ENCODE results near the gene RPS14. TPM values are rescaled to one million over a fixed set of nuclear protein-coding genes. Genes with fewer than 3 reads are reported as not detected.

RPS14 gene
- total and polyA plus RNA-seq, 2 of the 8 experiments (the other 6 are each of a cell fraction or from before 2014, with no cell fraction given) = 2,548 to 6,423 TPM

DNA sequence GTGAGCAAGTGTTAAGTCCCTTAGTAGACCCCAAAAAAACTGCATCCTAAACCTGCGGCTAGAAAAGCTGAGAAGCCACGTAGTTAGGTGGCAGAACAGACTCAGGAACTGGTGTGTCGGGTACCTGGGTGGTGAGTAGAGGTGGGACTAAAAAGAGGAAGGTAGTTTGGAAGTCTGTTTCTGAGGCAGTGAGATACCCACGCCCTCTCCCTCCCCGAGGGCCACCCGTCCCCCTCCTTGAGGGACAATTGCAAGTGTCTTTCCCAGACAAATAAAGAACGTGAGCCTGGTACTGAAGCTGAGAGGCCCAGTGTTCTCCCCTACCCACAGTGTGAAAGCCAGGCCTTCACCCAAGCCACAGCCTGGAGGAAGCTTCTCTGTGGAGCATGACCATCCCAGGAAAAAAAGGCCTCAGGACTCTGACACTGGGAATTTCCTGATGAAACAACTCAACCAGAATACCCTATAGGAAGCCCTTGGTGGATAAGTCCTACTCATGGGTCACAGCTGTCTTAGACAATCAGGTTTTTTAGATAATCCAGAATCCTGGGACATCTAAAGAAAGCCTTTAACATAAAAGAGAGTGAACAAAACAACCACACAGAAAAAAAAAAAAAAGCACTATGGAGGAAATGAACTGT lies 29.8 kb downstream of the RPS14 start:
- H2BK20ac ChIP-seq (ENCODE audit: low read length) = no peak overlapping the region
- no peaks in the 10 kb centered on the region; a peak in 1 of 7 replicates for H3K27me3 ChIP-seq (replicated peaks in 1 of 4; ENCODE audit: control insufficient read depth in 3 of 4, extremely low read depth in 1 of 4, insufficient read depth in 3 of 4, low read length in 3 of 4)
- H3K23me2 ChIP-seq (ENCODE audit: low read depth, low read length) = no peaks in the 10 kb centered on the region
- H3K27ac ChIP-seq (ENCODE audit: low read depth, low read length) = no peak overlapping the region
- H4K91ac ChIP-seq (replicated peaks; ENCODE audit: insufficient read length, low read length) = no peak overlapping the region
- no peak overlapping the region for H2BK120ac ChIP-seq (replicated peaks; ENCODE audit: low read depth, low read length)
- H3K23ac ChIP-seq (ENCODE audit: insufficient read length) = no peak overlapping the region
- H2BK12ac ChIP-seq (ENCODE audit: low read depth, low read length) = no peak overlapping the region
- no peak overlapping the region for H3K4me3 ChIP-seq (ENCODE audit: extremely low read depth in 1 of 4, insufficient read depth in 2 of 4, low read depth in 3 of 4, low read length in 4 of 4)
- H3K36me3 ChIP-seq (ENCODE audit: control insufficient read depth in 2 of 4, insufficient read depth in 4 of 4, low read length in 3 of 4) = no peaks in the 10 kb centered on the region
- H4K8ac ChIP-seq (ENCODE audit: extremely low read depth, insufficient read depth, low read length) = no peak overlapping the region
- no peak overlapping the region for H2BK15ac ChIP-seq (ENCODE audit: low read length)
- no peak overlapping the region for H2BK5ac ChIP-seq (ENCODE audit: low read depth, low read length)
- POLR2A ChIA-PET (ENCODE audit: partially characterized antibody) = interaction anchor here (0.9 to 1.0 kb wide), 2 partner anchors 25 to 30 kb away, joined by 3 to 5 read pairs; partner anchors contain the start of gene RPS14
- no peaks in the 10 kb centered on the region for H3K4me1 ChIP-seq (replicated peaks in 1 of 4; ENCODE audit: control insufficient read depth in 3 of 4, insufficient read depth in 4 of 4, low read length in 3 of 4)
- no peak overlapping the region for H3K4ac ChIP-seq (replicated peaks; ENCODE audit: insufficient read length, low read depth, low read length)
- CTCF ChIA-PET (ENCODE audit: partially characterized antibody) = interaction anchor here (0.6 to 8.2 kb wide), 8 partner anchors 9 to 152 kb away, joined by 3 to 77 read pairs (median 4); no protein-coding TSS in a partner anchor
- no peaks in the 10 kb centered on the region for H3K79me2 ChIP-seq (ENCODE audit: control insufficient read depth in 1 of 2, insufficient read depth in 2 of 2, low read length in 2 of 2)
- H3K18ac ChIP-seq (ENCODE audit: extremely low read depth, low read length) = no peak overlapping the region
- no peaks in the 10 kb centered on the region for H3K79me1 ChIP-seq (ENCODE audit: low read depth, low read length)
- peak overlapping the region; percentile 82; the same call in 1 of the 2 replicates for H2AFZ ChIP-seq (ENCODE audit: low read length)
- H3K9ac ChIP-seq (replicated peaks in 1 of 4; ENCODE audit: extremely low read depth in 1 of 4, low read depth in 3 of 4, low read length in 3 of 4) = no peak overlapping the region
- H3K4me2 ChIP-seq (ENCODE audit: insufficient read depth in 1 of 2, low read depth in 2 of 2, low read length in 2 of 2) = no peak overlapping the region
- H2AK5ac ChIP-seq (ENCODE audit: low read depth, low read length) = no peak overlapping the region
- FAIRE-seq (no peak), DNase-seq (ENCODE audit: low read depth in 1 of 2, low spot score in 2 of 2) (no peak)
- H3K14ac ChIP-seq (ENCODE audit: insufficient read length) = no peak overlapping the region
- no peak overlapping the region for H4K5ac ChIP-seq (ENCODE audit: insufficient read length, low read depth, low read length)
- no peaks in the 10 kb centered on the region for H4K20me1 ChIP-seq (replicated peaks in 1 of 2; ENCODE audit: control insufficient read depth in 1 of 2, insufficient read depth in 2 of 2, low read length in 2 of 2)
- no peaks in the 10 kb centered on the region for H3K9me3 ChIP-seq (ENCODE audit: insufficient read depth in 2 of 2, low read depth in 1 of 2, low read length in 1 of 2)
- H3K56ac ChIP-seq (replicated peaks; ENCODE audit: insufficient read length, low read depth, low read length) = no peak overlapping the region
- TF ChIP-seq CBX5 (IDR thresholded peaks at IDR 0.05; ENCODE audit: low read depth, low read length) = no peak
- TF ChIP-seq USF2 (IDR thresholded peaks at IDR 0.05; ENCODE audit: low read length) = no peak
- TF ChIP-seq CEBPB (IDR thresholded peaks at IDR 0.05; ENCODE audit: low read depth, low read length) = no peak
- no peak for TF ChIP-seq CTCF (IDR thresholded peaks at IDR 0.05; ENCODE audit: control extremely low read depth in 1 of 3, insufficient read depth in 1 of 3, low read depth in 1 of 3, low read length in 3 of 3)
- TF ChIP-seq KDM4A (IDR thresholded peaks at IDR 0.05; ENCODE audit: low read depth, low read length, severe bottlenecking) = no peak
- TF ChIP-seq ATF3 (IDR thresholded peaks at IDR 0.05; ENCODE audit: insufficient read depth, low read depth, low read length) = no peak
- TF ChIP-seq JUN (IDR thresholded peaks at IDR 0.05; ENCODE audit: low read depth, low read length) = no peak
- 70% methylated on average over 4 of the region's 7 CpGs; no CpG with 5 or more reads in 1 of the 2 experiments for WGBS, 2 experiments (ENCODE audit: extremely low coverage in 1 of 2, insufficient coverage in 1 of 2, insufficient read length in 1 of 2, insufficient replicate concordance in 2 of 2, low coverage in 1 of 2, low lambda C conversion rate in 2 of 2, missing lambda C conversion rate in 1 of 2)
